Muscle layer of duodenum (tissue), 2 donors: Measurements from ENCODE around the gene RCL1.

Experiments
- H3K27ac ChIP-seq: one replicate; pipeline ENCODE4 v1.7.0; 2013; ENCODE audit warnings: mild to moderate bottlenecking, low read length
- H3K27me3 ChIP-seq: one replicate; pipeline ENCODE4 v1.7.0; 2013; ENCODE audit warnings: low read depth, mild to moderate bottlenecking, control low read depth, low read length
- H3K36me3 ChIP-seq, 2 donors: one replicate each; pipeline ENCODE4 v1.7.0; 2013; ENCODE audit warnings: low read length in 2 of 2, control low read depth in 1 of 2, mild to moderate bottlenecking in 1 of 2; ENCODE audit not compliant: insufficient read depth in 2 of 2, control insufficient read depth in 1 of 2
- H3K4me1 ChIP-seq, 2 donors: one replicate each; pipeline ENCODE4 v1.7.0; 2013; ENCODE audit warnings: low read length in 2 of 2, mild to moderate bottlenecking in 2 of 2, control low read depth in 1 of 2, moderate library complexity in 1 of 2; ENCODE audit not compliant: insufficient read depth in 2 of 2, control insufficient read depth in 1 of 2
- H3K4me3 ChIP-seq, 2 donors: one replicate each; pipeline ENCODE4 v1.7.0; 2013; ENCODE audit warnings: low read length in 2 of 2, low read depth in 1 of 2, mild to moderate bottlenecking in 1 of 2
- H3K9me3 ChIP-seq, 2 donors: one replicate each; pipeline ENCODE4 v1.7.0; 2013; ENCODE audit warnings: low read length in 2 of 2, control low read depth in 1 of 2, mild to moderate bottlenecking in 1 of 2; ENCODE audit not compliant: control insufficient read depth in 1 of 2
- donor health status: healthy.

The RCL1 gene

GRCh38 chr9:4799775-4800174 is 7.0 kb downstream of the RCL1 start:
- no peaks in the 10 kb centered on the region for H3K27me3 ChIP-seq
- no peaks in the 10 kb centered on the region for H3K36me3 ChIP-seq
- no peaks in the 10 kb centered on the region for H3K9me3 ChIP-seq
- no peak overlapping the region for H3K27ac ChIP-seq
- H3K4me3 ChIP-seq, result no peak overlapping the region
- peaks cover 11 to 12% of the 10 kb centered on the region in 2 donors for H3K4me1 ChIP-seq

GRCh38 chr9:4801156-4801555 is 8.4 kb downstream of the RCL1 start:
- Histone ChIP-seq H3K27ac (no peak overlapping the region), H3K27me3 (no peaks in the 10 kb centered on the region), H3K4me3 (no peak overlapping the region), H3K36me3 (no peaks in the 10 kb centered on the region), H3K4me1 (peaks cover 11 to 12% of the 10 kb centered on the region in 2 donors), H3K9me3 (peaks cover 0 to 2% of the 10 kb centered on the region in 2 donors)

- H3K9me3 ChIP-seq, result peaks cover 0 to 3% of the 10 kb centered on the region in 2 donors
- no peaks in the 10 kb centered on the region for H3K27me3 ChIP-seq
- peaks cover 0 to 4% of the 10 kb centered on the region in 2 donors for H3K4me1 ChIP-seq
- H3K4me3 ChIP-seq, result no peak overlapping the region
- H3K36me3 ChIP-seq, result no peaks in the 10 kb centered on the region
- no peak overlapping the region for H3K27ac ChIP-seq
Measured at GRCh38 chr9:4803670-4804530, 11.2 kb downstream of the RCL1 start.

GRCh38 chr9:4804531-4805016 is 11.8 kb downstream of the RCL1 start:
- Histone ChIP-seq H3K27ac (no peak overlapping the region), H3K9me3 (peaks cover 0 to 3% of the 10 kb centered on the region in 2 donors), H3K4me3 (no peak overlapping the region), H3K4me1 (no peaks in the 10 kb centered on the region), H3K27me3 (no peaks in the 10 kb centered on the region), H3K36me3 (no peaks in the 10 kb centered on the region)

- Histone ChIP-seq H3K36me3 (no peaks in the 10 kb centered on the region), H3K4me3 (no peak overlapping the region), H3K27me3 (no peaks in the 10 kb centered on the region), H3K4me1 (peaks cover 0 to under 1% of the 10 kb centered on the region in 2 donors), H3K27ac (no peak overlapping the region), H3K9me3 (peaks cover 0 to 3% of the 10 kb centered on the region in 2 donors)
Measured at GRCh38 chr9:4805191-4805918, 12.6 kb downstream of the RCL1 start.

- no peak overlapping the region for H3K27ac ChIP-seq
- H3K4me3 ChIP-seq, result no peak overlapping the region
- H3K4me1 ChIP-seq, result peaks cover 0 to 3% of the 10 kb centered on the region in 2 donors
- H3K9me3 ChIP-seq, result peaks cover 0 to 5% of the 10 kb centered on the region in 2 donors
- H3K27me3 ChIP-seq, result no peaks in the 10 kb centered on the region
- no peaks in the 10 kb centered on the region for H3K36me3 ChIP-seq
Measured at GRCh38 chr9:4810565-4810964, 17.8 kb downstream of the RCL1 start.

- Histone ChIP-seq H3K4me3 (no peak overlapping the region), H3K27ac (no peak overlapping the region), H3K27me3 (no peaks in the 10 kb centered on the region), H3K9me3 (peaks cover 0 to 3% of the 10 kb centered on the region in 2 donors), H3K36me3 (no peaks in the 10 kb centered on the region), H3K4me1 (peaks cover 0 to 3% of the 10 kb centered on the region in 2 donors)
Measured at GRCh38 chr9:4811824-4812223, 19.1 kb downstream of the RCL1 start.

GRCh38 chr9:4812858-4813257 is 20.1 kb downstream of the RCL1 start:
- Histone ChIP-seq H3K9me3 (peaks cover 0 to 3% of the 10 kb centered on the region in 2 donors), H3K27me3 (no peaks in the 10 kb centered on the region), H3K36me3 (no peaks in the 10 kb centered on the region), H3K27ac (no peak overlapping the region), H3K4me3 (no peak overlapping the region), H3K4me1 (peaks cover 0 to 3% of the 10 kb centered on the region in 2 donors)

GRCh38 chr9:4814913-4815312 is 22.2 kb downstream of the RCL1 start:
- H3K4me1 ChIP-seq, result peaks cover 0 to 3% of the 10 kb centered on the region in 2 donors
- H3K4me3 ChIP-seq, result no peak overlapping the region
- H3K27me3 ChIP-seq, result no peaks in the 10 kb centered on the region
- no peaks in the 10 kb centered on the region for H3K36me3 ChIP-seq
- peaks cover 0 to 3% of the 10 kb centered on the region in 2 donors for H3K9me3 ChIP-seq
- H3K27ac ChIP-seq, result no peak overlapping the region

- no peak overlapping the region for H3K27ac ChIP-seq
- H3K36me3 ChIP-seq, result no peaks in the 10 kb centered on the region
- H3K4me3 ChIP-seq, result no peak overlapping the region
- no peaks in the 10 kb centered on the region for H3K27me3 ChIP-seq
- H3K4me1 ChIP-seq, result peaks cover 0 to 2% of the 10 kb centered on the region in 2 donors
- peaks cover 0 to 3% of the 10 kb centered on the region in 2 donors for H3K9me3 ChIP-seq
Measured at GRCh38 chr9:4815381-4815956, 22.7 kb downstream of the RCL1 start.

- H3K9me3 ChIP-seq, result no peaks in the 10 kb centered on the region
- no peaks in the 10 kb centered on the region for H3K27me3 ChIP-seq
- no peak overlapping the region for H3K27ac ChIP-seq
- H3K36me3 ChIP-seq, result no peaks in the 10 kb centered on the region
- H3K4me3 ChIP-seq, result no peak overlapping the region
- peaks cover 0 to 6% of the 10 kb centered on the region in 2 donors for H3K4me1 ChIP-seq
Measured at GRCh38 chr9:4820168-4820567, 27.4 kb downstream of the RCL1 start.
